GM21423 (cell line): ENCODE results near the gene CCN2.
A peak's percentile ranks its signal among the peaks of the same experiment; 100 is the strongest.
"Not testable (repeated sequence)": the region's sequence is repeated elsewhere in the genome, so short reads cannot be mapped to it uniquely, and the experiment has no call there.

ENCODE experiments used
- ATAC-seq: cut with Tn5 transposase; IDR thresholded peaks from one replicate; pipeline ENCODE4 v1.9.1; 2021; ENCODE audit warnings: mild to moderate bottlenecking, moderate library complexity; ENCODE audit not compliant: unreplicated experiment

The CCN2 gene

GRCh38 chr6:131911951-131912350 lies 39.2 kb downstream of the CCN2 start:
- ATAC-seq: no peak

- no peak for ATAC-seq
Measured at GRCh38 chr6:131910956-131911355, 40.2 kb downstream of the CCN2 start.

- no peak for ATAC-seq
Measured at GRCh38 chr6:131910219-131910589, 41.0 kb downstream of the CCN2 start.

GRCh38 chr6:131909408-131910218 lies 41.6 kb downstream of the CCN2 start:
- peak; percentile 93 for ATAC-seq

- not testable (repeated sequence) for ATAC-seq
Measured at GRCh38 chr6:131908787-131909186, 42.4 kb downstream of the CCN2 start.

- ATAC-seq: not testable (repeated sequence)
Measured at GRCh38 chr6:131903734-131904133, 47.4 kb downstream of the CCN2 start.

GRCh38 chr6:131901326-131901873 lies 49.8 kb downstream of the CCN2 start:
- ATAC-seq: not testable (repeated sequence)

- no peak for ATAC-seq
Measured at GRCh38 chr6:131900231-131900630, 50.9 kb downstream of the CCN2 start.

GRCh38 chr6:131898718-131899117 lies 52.5 kb downstream of the CCN2 start:
- no peak for ATAC-seq
